ENCODE results near the gene MRPL20. TPM values are rescaled to one million over a fixed set of nuclear protein-coding genes. Genes with fewer than 3 reads are reported as not detected.
A peak's percentile ranks its signal among the peaks of the same experiment; 100 is the strongest.

MRPL20 gene
- total and polyA plus RNA-seq, 9 of the 15 experiments (the other 6 are each of a cell fraction or from before 2014, with no cell fraction given) = 180 to 671 (median 229) TPM

DNA sequence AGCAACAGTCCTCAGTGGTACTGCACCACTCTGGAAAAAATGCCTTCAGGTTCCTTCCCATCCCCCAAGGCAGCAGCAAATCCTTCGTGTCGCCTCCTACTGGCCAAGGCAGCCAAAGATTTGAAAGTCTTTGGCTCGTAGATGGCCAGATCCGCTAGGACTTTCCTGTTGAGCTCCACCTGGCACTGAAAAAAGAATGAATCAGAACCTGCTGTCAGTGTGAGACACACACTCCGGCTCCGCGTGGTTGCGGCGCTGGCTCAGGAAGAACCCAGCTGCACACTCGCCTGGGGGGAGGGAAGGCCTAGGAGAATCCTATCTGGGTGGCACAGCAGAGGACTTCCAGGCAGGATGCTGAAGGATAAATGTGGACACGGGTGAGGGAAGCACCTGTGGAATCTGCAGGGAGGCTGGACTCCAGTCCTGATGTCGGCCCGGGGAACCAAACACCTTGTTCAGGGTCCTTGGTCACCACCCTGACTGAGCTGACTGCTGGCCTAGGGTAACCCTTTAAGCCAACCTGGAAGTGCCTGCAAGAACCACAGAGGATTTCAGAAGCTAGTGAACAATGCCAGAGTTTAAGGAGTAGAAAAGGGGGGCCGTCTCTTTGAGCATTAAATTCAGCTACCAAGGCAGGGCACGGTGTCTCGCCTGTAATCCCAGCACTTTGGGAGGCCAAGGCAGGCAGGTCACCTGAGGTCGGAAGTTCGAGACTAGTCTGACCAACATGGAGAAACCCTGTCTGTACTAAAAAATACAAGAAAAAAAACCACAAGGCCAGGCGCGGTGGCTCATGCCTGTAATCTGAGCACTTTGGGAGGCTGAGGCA is 4.8 kb downstream of the MRPL20 start (continued):
- no peak for TF ChIP-seq EWSR1 (IDR thresholded peaks at IDR 0.05; ENCODE audit: borderline replicate concordance, low read depth, partially characterized antibody)
- TF ChIP-seq SUPT5H (IDR thresholded peaks at IDR 0.05) = peak; percentile 47; the same call in 1 of the 2 replicates
- TF ChIP-seq HMGN3 (IDR thresholded peaks at IDR 0.05; ENCODE audit: borderline replicate concordance, extremely low read depth, insufficient read length, low read depth, low read length) = no peak
- no peak for TF ChIP-seq RBM25 (IDR thresholded peaks at IDR 0.05; ENCODE audit: low read depth, low read length, severe bottlenecking)
- TF ChIP-seq, protein P1, sequence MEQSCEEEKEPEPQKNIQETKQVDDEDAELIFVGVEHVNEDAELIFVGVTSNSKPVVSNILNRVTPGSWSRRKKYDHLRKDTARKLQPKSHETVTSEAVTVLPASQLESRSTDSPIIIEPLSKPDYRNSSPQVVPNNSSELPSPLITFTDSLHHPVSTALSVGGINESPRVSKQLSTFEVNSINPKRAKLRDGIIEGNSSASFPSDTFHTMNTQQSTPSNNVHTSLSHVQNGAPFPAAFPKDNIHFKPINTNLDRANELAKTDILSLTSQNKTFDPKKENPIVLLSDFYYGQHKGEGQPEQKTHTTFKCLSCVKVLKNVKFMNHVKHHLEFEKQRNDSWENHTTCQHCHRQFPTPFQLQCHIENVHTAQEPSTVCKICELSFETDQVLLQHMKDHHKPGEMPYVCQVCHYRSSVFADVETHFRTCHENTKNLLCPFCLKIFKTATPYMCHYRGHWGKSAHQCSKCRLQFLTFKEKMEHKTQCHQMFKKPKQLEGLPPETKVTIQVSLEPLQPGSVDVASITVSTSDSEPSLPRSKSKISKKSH (CRISPR knock-in tag; IDR thresholded peaks at IDR 0.05) = no peak
- no peak; the same call in 1 of the 2 replicates for TF ChIP-seq POLR2G (IDR thresholded peaks at IDR 0.05; ENCODE audit: low read depth, low read length)
- TF ChIP-seq, protein P2, sequence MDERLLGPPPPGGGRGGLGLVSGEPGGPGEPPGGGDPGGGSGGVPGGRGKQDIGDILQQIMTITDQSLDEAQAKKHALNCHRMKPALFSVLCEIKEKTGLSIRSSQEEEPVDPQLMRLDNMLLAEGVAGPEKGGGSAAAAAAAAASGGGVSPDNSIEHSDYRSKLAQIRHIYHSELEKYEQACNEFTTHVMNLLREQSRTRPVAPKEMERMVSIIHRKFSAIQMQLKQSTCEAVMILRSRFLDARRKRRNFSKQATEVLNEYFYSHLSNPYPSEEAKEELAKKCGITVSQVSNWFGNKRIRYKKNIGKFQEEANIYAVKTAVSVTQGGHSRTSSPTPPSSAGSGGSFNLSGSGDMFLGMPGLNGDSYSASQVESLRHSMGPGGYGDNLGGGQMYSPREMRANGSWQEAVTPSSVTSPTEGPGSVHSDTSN (CRISPR knock-in tag; IDR thresholded peaks at IDR 0.05; ENCODE audit: low read depth) = no peak
- TF ChIP-seq, protein P2 (tag; conservative IDR thresholded peaks at IDR 0.05; ENCODE audit: low read depth) = 0 out of 2 replicates have a peak, but pooled peaks have one; percentile 27
- no peak for TF ChIP-seq HNRNPH1 (optimal IDR thresholded peaks at IDR 0.05; ENCODE audit: low read depth, low read length)
- TF ChIP-seq ETV5 (CRISPR knock-in tag; IDR thresholded peaks at IDR 0.05; ENCODE audit: low read depth) = 0 out of 2 replicates have a peak, but pooled peaks have one; percentile 26
- TF ChIP-seq, protein P3, sequence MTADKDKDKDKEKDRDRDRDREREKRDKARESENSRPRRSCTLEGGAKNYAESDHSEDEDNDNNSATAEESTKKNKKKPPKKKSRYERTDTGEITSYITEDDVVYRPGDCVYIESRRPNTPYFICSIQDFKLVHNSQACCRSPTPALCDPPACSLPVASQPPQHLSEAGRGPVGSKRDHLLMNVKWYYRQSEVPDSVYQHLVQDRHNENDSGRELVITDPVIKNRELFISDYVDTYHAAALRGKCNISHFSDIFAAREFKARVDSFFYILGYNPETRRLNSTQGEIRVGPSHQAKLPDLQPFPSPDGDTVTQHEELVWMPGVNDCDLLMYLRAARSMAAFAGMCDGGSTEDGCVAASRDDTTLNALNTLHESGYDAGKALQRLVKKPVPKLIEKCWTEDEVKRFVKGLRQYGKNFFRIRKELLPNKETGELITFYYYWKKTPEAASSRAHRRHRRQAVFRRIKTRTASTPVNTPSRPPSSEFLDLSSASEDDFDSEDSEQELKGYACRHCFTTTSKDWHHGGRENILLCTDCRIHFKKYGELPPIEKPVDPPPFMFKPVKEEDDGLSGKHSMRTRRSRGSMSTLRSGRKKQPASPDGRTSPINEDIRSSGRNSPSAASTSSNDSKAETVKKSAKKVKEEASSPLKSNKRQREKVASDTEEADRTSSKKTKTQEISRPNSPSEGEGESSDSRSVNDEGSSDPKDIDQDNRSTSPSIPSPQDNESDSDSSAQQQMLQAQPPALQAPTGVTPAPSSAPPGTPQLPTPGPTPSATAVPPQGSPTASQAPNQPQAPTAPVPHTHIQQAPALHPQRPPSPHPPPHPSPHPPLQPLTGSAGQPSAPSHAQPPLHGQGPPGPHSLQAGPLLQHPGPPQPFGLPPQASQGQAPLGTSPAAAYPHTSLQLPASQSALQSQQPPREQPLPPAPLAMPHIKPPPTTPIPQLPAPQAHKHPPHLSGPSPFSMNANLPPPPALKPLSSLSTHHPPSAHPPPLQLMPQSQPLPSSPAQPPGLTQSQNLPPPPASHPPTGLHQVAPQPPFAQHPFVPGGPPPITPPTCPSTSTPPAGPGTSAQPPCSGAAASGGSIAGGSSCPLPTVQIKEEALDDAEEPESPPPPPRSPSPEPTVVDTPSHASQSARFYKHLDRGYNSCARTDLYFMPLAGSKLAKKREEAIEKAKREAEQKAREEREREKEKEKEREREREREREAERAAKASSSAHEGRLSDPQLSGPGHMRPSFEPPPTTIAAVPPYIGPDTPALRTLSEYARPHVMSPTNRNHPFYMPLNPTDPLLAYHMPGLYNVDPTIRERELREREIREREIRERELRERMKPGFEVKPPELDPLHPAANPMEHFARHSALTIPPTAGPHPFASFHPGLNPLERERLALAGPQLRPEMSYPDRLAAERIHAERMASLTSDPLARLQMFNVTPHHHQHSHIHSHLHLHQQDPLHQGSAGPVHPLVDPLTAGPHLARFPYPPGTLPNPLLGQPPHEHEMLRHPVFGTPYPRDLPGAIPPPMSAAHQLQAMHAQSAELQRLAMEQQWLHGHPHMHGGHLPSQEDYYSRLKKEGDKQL (CRISPR knock-in tag; IDR thresholded peaks at IDR 0.05; ENCODE audit: borderline replicate concordance) = no peak
- TF ChIP-seq CBX3 (IDR thresholded peaks at IDR 0.05; ENCODE audit: borderline replicate concordance in 1 of 2, low read length in 2 of 2) = peak in 1 of 2 experiments; percentile 70; a peak in 2 of 3 replicates
- TF ChIP-seq POLR2H (tag; IDR thresholded peaks at IDR 0.05; ENCODE audit: low read depth) = peak; percentile 35; the same call in 1 of the 2 replicates
- TF ChIP-seq JUND (IDR thresholded peaks at IDR 0.05; ENCODE audit: borderline replicate concordance, low read depth, low read length) = peak; percentile 27; the same call in 1 of the 2 replicates
- TF ChIP-seq JUND (tag; IDR thresholded peaks at IDR 0.05; ENCODE audit: borderline replicate concordance, low read depth, low read length) = peak; percentile 14; the same call in 1 of the 3 replicates
- no peak for TF ChIP-seq EP400 (IDR thresholded peaks at IDR 0.05)
